ENCODE measurements around the gene PRAMEF1. TPM values are rescaled to one million over a fixed set of nuclear protein-coding genes. Genes with fewer than 3 reads are reported as not detected.

The PRAMEF1 gene
- total and polyA plus RNA-seq, 2 of the 4 experiments (the other 2 are of a cell fraction), result not detected

GRCh38 chr1:12809933-12810332 lies 18.7 kb downstream of the PRAMEF1 start:
- no peak for DNase-seq
- Histone ChIP-seq H3K27me3 (ENCODE audit: control insufficient read depth, insufficient read depth, low read length) (no peaks in the 10 kb centered on the region), H3K4me1 (ENCODE audit: control insufficient read depth, insufficient read depth, low read length) (no peaks in the 10 kb centered on the region), H3K18ac (ENCODE audit: low read depth, low read length) (no peak overlapping the region), H3K23ac (ENCODE audit: low read depth, low read length) (no peak overlapping the region), H3K27ac (ENCODE audit: insufficient read depth, low read length) (no peak overlapping the region), H2BK15ac (ENCODE audit: low read depth, low read length) (no peak overlapping the region), H3K4ac (ENCODE audit: low read depth, low read length) (no peak overlapping the region), H3K14ac (replicated peaks; ENCODE audit: low read depth, low read length) (no peak overlapping the region), H2BK5ac (ENCODE audit: low read depth, low read length, poor library complexity, severe bottlenecking) (no peak overlapping the region), H2AK5ac (ENCODE audit: low read depth, low read length) (no peak overlapping the region), H4K5ac (ENCODE audit: low read depth, low read length) (no peak overlapping the region), H2BK20ac (ENCODE audit: low read depth, low read length) (no peak overlapping the region), H3K9ac (ENCODE audit: low read depth, low read length) (no peak overlapping the region), H3K9me1 (ENCODE audit: insufficient read depth, low read length) (no peaks in the 10 kb centered on the region), H2BK120ac (ENCODE audit: low read depth, low read length) (no peak overlapping the region), H3K56ac (ENCODE audit: extremely low read depth, insufficient read depth, low read length) (no peak overlapping the region), H3K4me2 (ENCODE audit: low read depth, low read length) (no peak overlapping the region), H4K20me1 (ENCODE audit: insufficient read depth, low read length) (no peaks in the 10 kb centered on the region), H2AK9ac (replicated peaks; ENCODE audit: low read depth, low read length, poor library complexity) (no peak overlapping the region), H4K8ac (ENCODE audit: low read depth in 2 of 2, low read length in 2 of 2) (no peak overlapping the region), H3K4me3 (ENCODE audit: insufficient read depth, low read depth, low read length) (no peak overlapping the region), H3K79me1 (ENCODE audit: low read depth in 1 of 2, low read length in 2 of 2) (no peaks in the 10 kb centered on the region), H2AFZ (replicated peaks; ENCODE audit: low read length, poor library complexity) (no peak overlapping the region), H3K9me3 (ENCODE audit: control insufficient read depth, insufficient read depth, low read length) (peaks cover 21% of the 10 kb centered on the region), H4K91ac (ENCODE audit: insufficient read depth, low read depth, low read length) (no peak overlapping the region), H3K36me3 (ENCODE audit: control insufficient read depth, insufficient read depth, low read length) (no peaks in the 10 kb centered on the region)
- in situ Hi-C loops (cut with MboI; ENCODE audit: low sequenced_read_pairs), result no loop called here
- ChIA-PET CTCF (no interaction called here), POLR2A (ENCODE audit: unreplicated experiment) (no interaction called here)
- dilution Hi-C loops (cut with HindIII; ENCODE audit: low sequenced_read_pairs, unreplicated experiment), result no loop called here
- BruUV-seq (replicated peaks), result no TSS peak
- TF ChIP-seq BHLHE40 (IDR thresholded peaks at IDR 0.05; ENCODE audit: low read depth, low read length), result no peak
- TF ChIP-seq, protein P1, sequence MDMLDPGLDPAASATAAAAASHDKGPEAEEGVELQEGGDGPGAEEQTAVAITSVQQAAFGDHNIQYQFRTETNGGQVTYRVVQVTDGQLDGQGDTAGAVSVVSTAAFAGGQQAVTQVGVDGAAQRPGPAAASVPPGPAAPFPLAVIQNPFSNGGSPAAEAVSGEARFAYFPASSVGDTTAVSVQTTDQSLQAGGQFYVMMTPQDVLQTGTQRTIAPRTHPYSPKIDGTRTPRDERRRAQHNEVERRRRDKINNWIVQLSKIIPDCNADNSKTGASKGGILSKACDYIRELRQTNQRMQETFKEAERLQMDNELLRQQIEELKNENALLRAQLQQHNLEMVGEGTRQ (IDR thresholded peaks at IDR 0.05; ENCODE audit: low read depth, low read length), result no peak
- TF ChIP-seq, protein P2, sequence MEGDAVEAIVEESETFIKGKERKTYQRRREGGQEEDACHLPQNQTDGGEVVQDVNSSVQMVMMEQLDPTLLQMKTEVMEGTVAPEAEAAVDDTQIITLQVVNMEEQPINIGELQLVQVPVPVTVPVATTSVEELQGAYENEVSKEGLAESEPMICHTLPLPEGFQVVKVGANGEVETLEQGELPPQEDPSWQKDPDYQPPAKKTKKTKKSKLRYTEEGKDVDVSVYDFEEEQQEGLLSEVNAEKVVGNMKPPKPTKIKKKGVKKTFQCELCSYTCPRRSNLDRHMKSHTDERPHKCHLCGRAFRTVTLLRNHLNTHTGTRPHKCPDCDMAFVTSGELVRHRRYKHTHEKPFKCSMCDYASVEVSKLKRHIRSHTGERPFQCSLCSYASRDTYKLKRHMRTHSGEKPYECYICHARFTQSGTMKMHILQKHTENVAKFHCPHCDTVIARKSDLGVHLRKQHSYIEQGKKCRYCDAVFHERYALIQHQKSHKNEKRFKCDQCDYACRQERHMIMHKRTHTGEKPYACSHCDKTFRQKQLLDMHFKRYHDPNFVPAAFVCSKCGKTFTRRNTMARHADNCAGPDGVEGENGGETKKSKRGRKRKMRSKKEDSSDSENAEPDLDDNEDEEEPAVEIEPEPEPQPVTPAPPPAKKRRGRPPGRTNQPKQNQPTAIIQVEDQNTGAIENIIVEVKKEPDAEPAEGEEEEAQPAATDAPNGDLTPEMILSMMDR (conservative IDR thresholded peaks at IDR 0.05; ENCODE audit: low read depth, low read length), result no peak
- TF ChIP-seq, protein P3, sequence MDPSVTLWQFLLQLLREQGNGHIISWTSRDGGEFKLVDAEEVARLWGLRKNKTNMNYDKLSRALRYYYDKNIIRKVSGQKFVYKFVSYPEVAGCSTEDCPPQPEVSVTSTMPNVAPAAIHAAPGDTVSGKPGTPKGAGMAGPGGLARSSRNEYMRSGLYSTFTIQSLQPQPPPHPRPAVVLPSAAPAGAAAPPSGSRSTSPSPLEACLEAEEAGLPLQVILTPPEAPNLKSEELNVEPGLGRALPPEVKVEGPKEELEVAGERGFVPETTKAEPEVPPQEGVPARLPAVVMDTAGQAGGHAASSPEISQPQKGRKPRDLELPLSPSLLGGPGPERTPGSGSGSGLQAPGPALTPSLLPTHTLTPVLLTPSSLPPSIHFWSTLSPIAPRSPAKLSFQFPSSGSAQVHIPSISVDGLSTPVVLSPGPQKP (IDR thresholded peaks at IDR 0.05; ENCODE audit: borderline replicate concordance, low read depth, low read length), result no peak
- TF ChIP-seq NFE2L2 (IDR thresholded peaks at IDR 0.05; ENCODE audit: low read depth, low read length), result no peak
- TF ChIP-seq CEBPB (IDR thresholded peaks at IDR 0.05; ENCODE audit: low read depth, low read length), result no peak
- intact Hi-C loops (cut with micrococcal nuclease), result no loop called here
- ATAC-seq (ENCODE audit: low read depth), result no peak
- WGBS, 2 experiments (ENCODE audit: extremely low coverage in 2 of 2, insufficient read length in 1 of 2), result 57% methylated on average over 1 of the region's 1 CpG; no CpG with 5 or more reads in 1 of the 2 experiments

Data from IMR-90 (cell line).